SK-N-SH treated with all-trans-retinoic acid at 6 μM for 48 hours (cell line): ENCODE measurements around the gene BMS1.
A peak's percentile ranks its signal among the peaks of the same experiment; 100 is the strongest.
"Not testable (repeated sequence)": the region's sequence is repeated elsewhere in the genome, so short reads cannot be mapped to it uniquely, and the experiment has no call there.

Experiments used
- ATAC-seq: fragments of 200-7000 bp; cut with Tn5 transposase; 3 replicates; pipeline ENCODE4 v1.9.1; 2020; ENCODE audit warnings: mild to moderate bottlenecking, moderate library complexity
- ARNTL ChIP-seq: fragments of 450-650 bp; formaldehyde crosslinking; IDR thresholded peaks from 2 replicates; pipeline ENCODE4 v1.5.0; 2020; ENCODE audit warnings: low read depth, mild to moderate bottlenecking, moderate library complexity, borderline replicate concordance
- BACH2 ChIP-seq: fragments of 250-450 bp; sonication (Bioruptor Pico); IDR thresholded peaks from 2 replicates; pipeline ENCODE4 v1.9.0; 2021; ENCODE audit warnings: mild to moderate bottlenecking, borderline replicate concordance
- CREB5 ChIP-seq: fragments of 250-450 bp; sonication (Bioruptor Pico); IDR thresholded peaks from 2 replicates; pipeline ENCODE4 v1.5.1; 2020; ENCODE audit warnings: low read depth, mild to moderate bottlenecking, moderate library complexity
- CSDC2 ChIP-seq: fragments of 250-450 bp; sonication (Bioruptor Pico); IDR thresholded peaks from 2 replicates; pipeline ENCODE4 v1.5.0; 2020; ENCODE audit warnings: mild to moderate bottlenecking, moderate library complexity
- ISL1 ChIP-seq: fragments of 250-450 bp; sonication (Bioruptor Pico); IDR thresholded peaks from 2 replicates; pipeline ENCODE4 v2.1.2; 2022; ENCODE audit warnings: mild to moderate bottlenecking, moderate library complexity
- OSR1 ChIP-seq: fragments of 250-450 bp; sonication (Bioruptor Pico); IDR thresholded peaks from 2 replicates; pipeline ENCODE4 v1.8.0; 2022; ENCODE audit warnings: moderate library complexity, mild to moderate bottlenecking, inconsistent platforms
- PATZ1 ChIP-seq: fragments of 250-450 bp; sonication (Bioruptor Pico); IDR thresholded peaks from 2 replicates; pipeline ENCODE4 v1.8.0; 2020; ENCODE audit warnings: mild to moderate bottlenecking, moderate library complexity, borderline replicate concordance
- POU6F1 ChIP-seq: fragments of 250-450 bp; sonication (Bioruptor Pico); IDR thresholded peaks from 2 replicates; pipeline ENCODE4 v1.8.0; 2021; ENCODE audit warnings: low read depth, mild to moderate bottlenecking, moderate library complexity, borderline replicate concordance
- PPARA ChIP-seq: fragments of 250-450 bp; sonication (Bioruptor Pico); IDR thresholded peaks from 2 replicates; pipeline ENCODE4 v1.5.0; 2020; ENCODE audit warnings: mild to moderate bottlenecking, borderline replicate concordance
- RARB ChIP-seq: fragments of 250-450 bp; sonication (Bioruptor Pico); IDR thresholded peaks from 2 replicates; pipeline ENCODE4 v1.8.0; 2021; ENCODE audit warnings: mild to moderate bottlenecking, moderate library complexity
- TCF4 ChIP-seq: fragments of 250-450 bp; sonication (Bioruptor Pico); IDR thresholded peaks from 2 replicates; pipeline ENCODE4 v1.8.0; 2021; ENCODE audit warnings: mild to moderate bottlenecking, moderate library complexity, borderline replicate concordance
- TOX ChIP-seq: fragments of 250-450 bp; sonication (Bioruptor Pico); IDR thresholded peaks from 2 replicates; pipeline ENCODE4 v1.8.0; 2021; ENCODE audit warnings: mild to moderate bottlenecking, moderate library complexity, borderline replicate concordance
- TSHZ2 ChIP-seq: fragments of 250-450 bp; sonication (Bioruptor Pico); IDR thresholded peaks from 2 replicates; pipeline ENCODE4 v1.5.0; 2020; ENCODE audit warnings: mild to moderate bottlenecking, moderate library complexity
- ZFP3 ChIP-seq: fragments of 250-450 bp; sonication (Bioruptor Pico); IDR thresholded peaks from 2 replicates; pipeline ENCODE4 v1.5.0; 2020; ENCODE audit warnings: mild to moderate bottlenecking, moderate library complexity
- ZNF565 ChIP-seq: fragments of 450-650 bp; formaldehyde crosslinking; conservative IDR thresholded peaks from 2 replicates; pipeline ENCODE4 v1.5.0; 2020; ENCODE audit warnings: low read depth, mild to moderate bottlenecking, moderate library complexity
- ZNF8 ChIP-seq: fragments of 450-650 bp; formaldehyde crosslinking; IDR thresholded peaks from 2 replicates; pipeline ENCODE4 v1.5.0; 2020; ENCODE audit warnings: mild to moderate bottlenecking, moderate library complexity

The BMS1 gene

GRCh38 chr10:42867571-42867970, 85.0 kb downstream of the BMS1 start (continued):
- TF ChIP-seq POU6F1 (no peak), TOX (no peak), ZNF8 (no peak)

- TF ChIP-seq OSR1 (CRISPR knock-in tag): no peak
- no peak for TF ChIP-seq RARB (CRISPR knock-in tag)
- no peak for TF ChIP-seq PPARA (CRISPR knock-in tag)
- no peak for TF ChIP-seq PATZ1 (CRISPR knock-in tag)
- TF ChIP-seq CSDC2 (CRISPR knock-in tag): no peak
- ATAC-seq: no peak
These were observed 85.9 kb downstream of the BMS1 start for GRCh38 chr10:42868530-42868929.

GRCh38 chr10:42869977-42870350, 87.4 kb downstream of the BMS1 start:
- TF ChIP-seq PPARA (CRISPR knock-in tag) (no peak), PATZ1 (CRISPR knock-in tag) (no peak), ZFP3 (CRISPR knock-in tag) (no peak)
- no peak for ATAC-seq

GRCh38 chr10:42871138-42871641, 88.6 kb downstream of the BMS1 start:
- ATAC-seq: not testable (repeated sequence)

GRCh38 chr10:42871823-42872222, 89.2 kb downstream of the BMS1 start:
- ATAC-seq: no peak

More at GRCh38 chr10:42871138-42871641, 88.6 kb downstream of the BMS1 start:
- peak; percentile 46; the same call in 1 of the 2 replicates for TF ChIP-seq ZNF8
- TF ChIP-seq ARNTL (CRISPR knock-in tag): peak; percentile 14; the same call in 1 of the 2 replicates
- TF ChIP-seq ISL1 (CRISPR knock-in tag): peak; percentile 41
- TF ChIP-seq TCF4 (CRISPR knock-in tag): peak; percentile 95
- 0 out of 2 replicates have a peak, but pooled peaks have one; percentile 70 for TF ChIP-seq ZNF565
- peak; percentile 91 for TF ChIP-seq TSHZ2 (CRISPR knock-in tag)
- TF ChIP-seq ZFP3 (CRISPR knock-in tag): peak; percentile 75; the same call in 1 of the 2 replicates
- TF ChIP-seq, all 23 proteins: peak for 7; not testable (repeated sequence) for 16

More at GRCh38 chr10:42871823-42872222, 89.2 kb downstream of the BMS1 start:
- TF ChIP-seq ZNF8: no peak
- no peak for TF ChIP-seq PPARA (CRISPR knock-in tag)
- no peak for TF ChIP-seq PATZ1 (CRISPR knock-in tag)
- no peak for TF ChIP-seq BACH2
- no peak for TF ChIP-seq CREB5 (CRISPR knock-in tag)
